Activated CD4-positive, CD25-positive, alpha-beta regulatory T cell treated with anti-CD3 and anti-CD28 coated beads, Interleukin-2, amount 50 U/mL, for 24 hours (primary cell): Measurements from ENCODE around the gene SLC26A6.
A peak's percentile ranks its signal among the peaks of the same experiment; 100 is the strongest.

ENCODE experiments used
- ATAC-seq, 2 donors: fragments of 150-1000 bp; cut with Tn5 transposase; one replicate each; pipeline ENCODE4 v1.10.0; 2021; ENCODE audit warnings: mild to moderate bottlenecking in 1 of 2, moderate library complexity in 1 of 2

Gene SLC26A6

DNA sequence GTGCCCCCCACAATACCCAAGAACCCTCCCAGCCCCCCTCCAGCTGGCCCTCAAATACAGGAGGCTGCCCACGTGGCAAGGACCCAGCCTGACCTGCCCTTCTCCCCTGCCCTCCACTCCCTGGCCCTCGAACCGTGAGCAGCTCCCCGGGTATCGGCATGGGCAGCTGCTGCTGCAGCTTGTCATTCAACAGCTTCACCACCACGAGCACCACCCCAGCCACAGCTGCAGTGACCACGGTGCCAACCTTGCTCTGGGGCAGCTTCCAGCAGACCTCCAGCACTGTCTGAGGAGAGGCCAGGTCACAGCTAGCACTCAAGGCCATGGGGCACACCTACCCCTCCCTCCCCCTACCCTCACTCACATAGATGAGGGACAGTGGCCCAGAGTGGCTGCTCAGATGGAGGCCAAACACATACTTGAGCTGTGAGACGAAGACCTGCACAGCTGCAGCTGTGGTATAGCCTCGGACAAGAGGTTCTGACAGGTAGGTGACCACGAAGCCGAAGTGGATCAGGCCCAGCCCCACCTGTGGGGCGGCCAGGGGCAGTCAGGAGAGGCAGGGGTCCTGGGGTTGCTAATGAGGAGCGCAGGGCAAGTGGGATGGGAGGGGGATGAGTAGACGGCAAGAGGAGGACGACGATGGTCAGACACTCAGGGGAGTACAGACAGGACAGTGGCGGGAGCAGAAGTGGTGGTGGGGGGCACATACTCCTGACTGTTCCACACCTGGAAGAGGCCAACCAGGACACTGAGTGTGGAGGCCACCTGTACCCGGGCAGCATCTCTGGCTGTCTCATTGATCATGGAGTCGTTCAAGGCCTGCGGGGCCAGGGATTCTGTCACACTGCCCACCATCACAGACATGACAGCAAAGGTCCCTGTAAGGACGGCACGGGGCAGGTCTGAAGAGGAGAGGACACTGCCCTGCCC lies 3.5 kb downstream of the SLC26A6 start:
- no peak for ATAC-seq

DNA sequence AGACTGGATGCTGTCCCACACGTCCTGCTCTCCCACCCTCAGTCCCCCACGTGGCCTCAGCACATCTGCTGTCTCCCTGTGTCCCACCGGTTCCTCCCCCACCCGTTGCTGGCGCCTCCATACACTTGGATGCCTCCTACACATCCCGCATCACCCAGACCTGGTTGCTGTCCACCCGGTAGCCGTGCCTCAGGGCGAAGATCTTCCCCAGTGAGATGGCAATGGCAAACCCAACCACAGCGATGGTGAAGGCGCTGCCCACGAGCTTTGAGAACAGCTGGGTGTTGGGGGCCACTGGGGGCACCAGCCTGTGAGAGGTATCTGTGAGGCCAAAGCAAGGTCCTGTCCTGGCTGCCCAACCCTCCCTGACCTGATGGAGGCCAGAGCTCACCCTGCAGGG lies 4.4 kb downstream of the SLC26A6 start:
- ATAC-seq, result no peak

DNA sequence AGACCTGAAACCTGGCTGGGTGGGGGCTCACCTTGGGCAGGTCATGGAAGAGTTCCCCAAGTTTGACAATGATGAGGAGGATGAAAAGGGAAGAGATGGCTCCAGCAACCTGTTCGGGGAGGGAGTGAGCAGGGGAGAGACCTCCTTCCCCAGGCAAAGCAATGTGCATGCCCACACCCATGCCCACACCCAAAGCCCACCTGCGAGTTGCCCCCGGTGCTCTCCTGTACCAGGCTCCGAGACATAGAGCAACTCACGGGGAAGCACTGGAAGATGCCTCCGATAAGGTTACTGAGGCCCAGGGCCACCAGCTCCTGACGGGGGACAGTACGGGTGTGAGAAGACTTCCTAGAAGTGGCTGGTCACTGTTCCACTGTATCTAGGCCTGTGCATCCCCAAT lies 4.9 kb downstream of the SLC26A6 start:
- ATAC-seq, result no peak

DNA sequence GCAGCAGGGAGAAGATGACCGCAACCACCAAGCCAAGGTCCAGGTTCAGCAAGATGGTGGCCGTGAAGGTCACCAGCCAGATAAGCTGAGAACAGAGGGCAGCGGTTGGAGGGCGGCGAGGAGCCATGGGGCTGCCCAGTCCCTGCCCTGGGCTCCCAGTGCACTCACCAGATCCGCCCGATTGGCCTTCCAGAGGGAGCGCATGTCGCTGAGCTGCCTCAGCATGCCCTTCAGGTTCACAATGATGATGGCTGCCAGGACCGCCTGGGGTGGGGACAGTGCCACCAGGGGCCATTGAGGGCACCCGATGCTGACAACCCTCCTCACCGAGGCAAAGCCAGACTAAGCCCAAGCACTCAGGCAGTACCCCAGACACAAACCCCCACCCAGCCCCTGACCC lies 5.4 kb downstream of the SLC26A6 start:
- no peak for ATAC-seq

DNA sequence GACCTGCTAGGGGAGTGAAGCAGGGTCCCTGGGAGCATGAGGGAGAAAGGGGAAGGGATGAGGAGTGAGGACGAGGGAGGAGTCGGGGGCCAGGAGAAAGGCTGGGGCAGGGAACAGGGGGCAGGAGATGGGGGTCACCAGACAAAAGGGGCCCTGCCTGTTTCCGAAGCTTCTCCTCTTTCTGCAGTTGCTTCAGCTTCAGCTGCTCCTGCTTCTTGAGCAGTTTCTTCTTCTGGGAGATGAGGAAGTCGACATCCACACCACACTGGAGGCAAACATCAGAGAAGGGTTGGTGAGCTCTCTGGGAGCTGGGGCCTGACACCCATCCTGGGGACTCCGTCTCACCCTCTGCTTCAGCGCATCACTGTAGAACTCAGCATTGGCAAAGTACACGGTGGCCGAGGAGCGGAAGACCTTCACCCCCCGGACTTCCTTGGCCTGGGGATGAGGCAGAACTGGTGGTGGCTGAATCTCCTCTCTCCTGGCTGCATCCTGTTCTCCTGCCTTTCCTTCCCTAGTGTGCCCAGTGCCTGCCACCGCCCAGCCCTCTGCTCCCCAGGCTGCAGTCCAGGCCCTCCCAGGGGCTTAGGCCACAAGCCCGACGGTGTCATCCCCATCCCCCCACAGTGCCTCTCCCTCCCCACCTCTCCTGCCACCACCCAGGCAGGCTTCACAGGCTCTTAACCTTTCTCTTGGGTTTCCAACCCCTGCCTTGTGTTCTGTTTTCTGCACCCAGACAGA lies 6.8 kb downstream of the SLC26A6 start:
- ATAC-seq, result no peak

DNA sequence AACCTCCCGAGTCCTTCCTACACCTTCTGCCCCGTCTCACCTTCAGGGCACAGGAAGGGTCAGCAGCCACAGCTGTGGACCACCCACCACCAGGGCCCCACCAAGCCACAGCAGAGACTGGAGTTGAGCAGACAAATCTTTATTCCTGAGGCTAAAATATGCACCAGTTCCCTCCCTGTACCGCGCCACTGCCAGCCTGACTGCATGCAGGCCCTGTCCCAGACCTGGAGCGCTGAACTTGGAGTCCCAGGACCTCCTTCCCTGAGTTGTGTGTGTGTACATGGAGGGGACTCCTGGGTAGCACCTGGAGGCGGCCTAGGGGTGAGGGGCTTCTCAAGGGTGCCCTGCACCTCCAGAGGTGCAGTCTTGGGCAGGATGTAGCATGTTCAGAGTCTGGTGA lies 9.7 kb downstream of the SLC26A6 start:
- ATAC-seq, result no peak

DNA sequence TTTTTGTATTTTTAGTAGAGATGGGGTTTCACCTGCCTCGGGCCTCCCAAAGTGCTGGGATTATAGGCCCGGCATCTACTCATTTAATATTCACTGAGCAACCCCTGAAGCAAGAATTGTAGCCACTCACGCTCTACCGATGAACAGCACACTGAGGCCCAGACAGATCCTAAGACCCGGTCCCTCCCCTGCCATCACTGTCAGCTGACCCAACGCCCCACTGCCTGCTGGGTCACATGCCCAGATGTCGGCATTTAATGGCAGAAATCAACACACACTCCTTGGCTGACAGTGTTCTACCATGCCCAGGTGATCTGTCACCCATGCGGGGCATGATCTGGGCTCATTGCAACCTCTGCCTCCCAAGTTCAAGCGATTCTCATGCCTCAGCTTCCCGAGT lies 10.5 kb downstream of the SLC26A6 start:
- ATAC-seq, result no peak

DNA sequence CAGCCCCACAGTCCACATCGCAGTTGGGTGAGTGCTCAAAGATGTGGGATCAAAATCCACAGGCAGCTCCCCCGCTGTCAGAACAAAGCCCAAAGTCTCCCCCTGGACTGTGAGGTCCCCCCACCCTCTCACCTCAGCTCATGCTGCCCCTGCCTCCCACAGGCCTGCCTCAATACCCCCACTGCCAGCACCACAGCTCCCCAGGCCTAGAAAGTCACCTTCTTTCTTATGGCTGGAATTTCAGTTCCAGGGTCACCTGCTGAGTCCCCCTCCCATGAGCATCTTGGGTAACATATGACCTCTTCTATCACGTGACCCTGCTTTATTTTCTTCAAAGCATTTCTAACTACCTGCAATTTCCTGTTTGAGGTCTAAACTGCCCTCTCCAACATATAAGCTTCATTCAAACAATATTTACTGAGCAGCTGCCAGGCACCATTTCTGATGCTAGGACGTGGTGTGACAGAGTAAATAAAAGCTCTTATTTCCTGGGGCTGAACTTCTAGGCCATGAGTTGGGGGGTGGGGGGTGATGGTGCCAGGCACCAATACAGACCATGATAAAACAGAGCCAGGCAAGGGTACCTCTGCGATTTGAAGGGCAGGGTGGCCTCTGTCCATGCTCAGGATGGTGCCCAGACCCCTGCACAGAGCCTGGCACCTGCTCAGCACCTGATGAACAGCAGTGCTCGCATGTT lies 11.3 kb downstream of the SLC26A6 start:
- no peak for ATAC-seq

DNA sequence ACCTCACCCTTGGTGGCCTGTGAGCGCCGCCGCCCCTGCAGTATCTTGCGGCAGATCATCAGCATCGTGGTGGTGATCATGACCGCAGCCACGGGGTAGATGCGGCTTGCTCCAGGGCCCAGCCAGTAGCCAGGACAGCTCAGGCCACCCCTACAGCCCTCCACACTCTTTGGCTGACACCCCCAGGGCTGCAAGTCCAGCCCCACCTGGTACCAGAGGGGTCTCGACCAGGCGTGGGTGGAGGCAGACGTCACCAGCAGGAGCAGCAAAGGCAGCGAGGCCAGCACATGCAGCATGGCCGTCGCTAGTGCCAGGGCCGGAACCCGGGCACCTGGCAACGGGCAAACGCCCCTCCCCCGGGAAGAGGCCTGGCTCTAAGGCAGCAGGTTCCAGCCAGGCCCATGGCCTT lies 13.8 kb downstream of the SLC26A6 start, which contains the start of gene TMEM89:
Gene TMEM89, minus strand, starts transcription at position 309 of the 409 bp plus-strand sequence. Its CDS starts 13 bp downstream, at position 296.
- ATAC-seq, result no peak

DNA sequence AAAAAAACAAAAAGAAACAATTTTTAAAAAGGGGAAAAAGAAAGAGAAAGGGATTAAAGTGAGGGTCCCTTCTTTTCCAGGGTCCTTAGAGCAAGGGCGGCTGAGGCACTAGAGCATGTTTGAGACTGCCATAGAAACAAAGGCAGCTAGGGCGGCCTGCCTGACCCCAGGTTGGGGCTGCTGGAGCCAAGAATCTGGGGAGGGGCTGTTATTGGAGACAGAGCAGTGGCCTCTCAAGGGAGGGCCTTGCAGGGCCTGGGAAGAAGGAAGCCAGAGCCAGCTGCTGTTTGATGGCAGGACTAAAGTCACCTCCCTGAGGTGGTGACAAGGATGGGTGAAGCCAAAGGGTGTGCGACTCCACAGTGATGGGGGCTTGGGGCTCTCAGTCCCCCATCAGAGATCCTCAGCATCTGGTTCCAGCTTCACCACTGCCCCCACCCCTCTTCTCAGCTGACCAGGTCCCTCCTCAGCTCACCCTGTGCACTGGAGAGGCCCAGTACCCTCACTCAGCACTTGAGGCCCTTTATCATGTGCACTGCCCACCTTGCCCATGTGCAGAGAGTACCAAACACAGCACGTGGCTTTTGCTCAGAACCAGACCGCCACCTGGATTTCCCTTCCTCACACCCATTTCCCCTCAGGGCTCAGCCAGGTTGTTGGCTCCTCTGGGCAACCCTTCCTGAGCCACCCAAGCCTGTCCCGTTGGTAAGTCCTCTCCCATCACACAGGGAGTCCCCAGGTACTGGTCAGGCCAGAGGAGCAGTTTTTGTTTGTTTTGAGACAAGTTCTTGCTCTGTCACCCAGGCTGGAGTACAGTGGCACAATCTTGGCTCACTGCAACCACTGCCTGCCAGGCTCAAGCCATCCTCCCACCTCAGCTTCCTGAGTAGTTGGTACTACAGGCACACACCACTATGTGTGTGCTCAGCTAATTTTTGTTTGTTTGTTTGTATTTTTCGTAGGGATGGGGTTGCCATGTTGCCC lies 15.4 kb downstream of the SLC26A6 start:
- no peak for ATAC-seq

DNA sequence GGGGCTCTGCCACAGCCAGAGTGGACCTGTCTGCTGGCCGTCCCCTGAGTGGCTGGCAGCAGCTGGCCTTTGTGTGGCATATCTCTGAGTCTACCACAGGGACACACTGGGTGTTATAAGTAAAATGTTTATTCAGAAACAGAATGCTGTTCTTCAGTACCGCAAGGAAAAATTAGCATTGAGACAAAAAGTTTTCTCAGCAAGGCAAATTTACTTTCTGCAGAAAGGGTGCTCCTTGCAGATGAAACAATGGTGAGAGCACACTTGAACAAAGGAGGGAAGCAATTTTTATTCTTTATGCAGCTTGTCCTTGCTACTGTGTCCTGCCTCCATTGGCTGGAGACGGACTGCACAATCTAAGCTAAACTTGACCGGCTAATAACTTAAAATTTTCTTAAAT lies 17.7 kb downstream of the SLC26A6 start:
- no peak for ATAC-seq

DNA sequence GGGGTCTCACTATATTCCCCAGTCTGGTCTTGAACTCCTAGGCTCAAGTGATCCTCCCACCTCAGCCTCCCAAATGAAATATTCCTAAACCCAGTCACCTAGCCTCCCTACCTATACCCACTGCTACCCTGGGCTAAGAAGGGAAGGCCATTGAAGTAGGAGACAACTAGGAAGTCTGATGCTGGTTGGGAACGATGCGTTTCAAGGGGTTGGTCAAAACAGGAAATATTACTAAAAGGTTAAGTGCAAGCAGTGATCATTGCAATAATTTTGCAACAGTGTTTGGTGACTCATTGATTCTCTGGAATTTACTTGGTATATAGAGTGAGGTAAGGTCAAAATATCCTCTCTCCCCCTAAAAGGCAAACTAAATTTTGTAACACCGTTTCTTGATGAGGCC lies 21.2 kb downstream of the SLC26A6 start:
- peak in 1 of 2 donors; percentile 31 for ATAC-seq

DNA sequence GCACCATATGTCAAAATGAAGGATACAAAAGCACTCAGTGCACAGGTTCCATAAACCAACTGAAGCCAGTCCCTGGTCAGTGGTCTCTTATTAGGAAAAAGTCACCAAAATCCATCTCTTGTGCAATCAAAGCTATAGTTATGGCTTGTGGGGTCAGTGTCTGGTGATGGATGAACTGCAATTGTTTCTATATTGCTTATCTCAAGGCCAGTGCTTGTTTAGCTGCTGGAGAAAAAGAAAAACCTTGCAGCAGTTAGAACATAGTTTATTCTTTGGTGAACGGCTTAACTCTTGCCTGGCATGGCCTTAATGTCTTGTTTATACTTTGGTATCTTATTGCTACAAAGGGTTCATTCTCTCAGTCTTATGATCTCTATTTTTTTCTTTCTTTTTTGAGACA lies 23.0 kb downstream of the SLC26A6 start:
- ATAC-seq, result no peak

DNA sequence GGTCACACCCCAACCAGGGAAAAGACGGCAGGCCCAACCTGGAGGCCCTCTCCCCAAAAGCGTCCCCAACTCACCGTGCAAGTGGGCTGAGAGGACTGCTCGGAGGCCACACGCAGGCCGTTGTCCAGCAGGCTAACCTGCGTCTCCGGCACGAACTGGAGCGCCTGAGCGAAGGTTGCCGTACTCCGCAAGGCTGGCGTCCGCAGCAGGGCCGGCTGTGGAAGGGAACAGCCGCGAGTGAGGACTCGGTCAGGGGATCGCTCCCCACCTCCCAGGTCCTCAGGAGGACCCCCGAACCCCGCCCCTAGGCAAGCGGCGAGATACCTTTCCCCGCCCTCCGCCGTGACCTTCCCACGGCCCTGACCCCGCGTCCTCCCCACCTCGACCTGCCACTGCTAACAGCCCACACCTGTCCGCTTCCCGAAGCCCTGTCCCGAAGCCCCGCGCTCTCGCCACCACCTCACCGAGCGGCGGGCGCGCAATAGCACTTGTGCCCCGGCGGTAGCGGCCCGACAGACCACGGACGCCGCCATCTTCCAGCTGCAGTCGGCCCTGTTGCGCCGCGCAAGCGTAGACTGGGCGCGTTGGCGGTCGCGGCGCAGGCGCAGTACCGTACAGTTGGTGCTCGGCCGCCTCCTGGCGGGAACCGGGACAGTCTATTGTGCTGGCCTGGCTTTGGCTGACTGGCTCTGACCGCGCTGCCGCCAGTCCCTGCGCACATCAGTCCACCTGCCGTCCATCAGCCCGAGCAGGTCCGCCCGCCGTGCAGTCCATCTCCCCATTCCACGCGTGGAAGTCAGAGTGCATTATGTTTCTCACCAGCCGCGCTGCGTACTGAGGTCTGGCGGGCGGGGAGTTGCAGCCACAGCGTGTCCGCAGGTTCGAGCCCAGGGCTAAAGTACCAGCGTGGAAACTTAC lies 25.9 kb downstream of the SLC26A6 start, which contains the start of gene UQCRC1:
Gene UQCRC1, minus strand, starts transcription at position 559 of the 918 bp plus-strand sequence. Its CDS starts 26 bp downstream, at position 533.
- peak; percentile 96 to 98 for ATAC-seq

DNA sequence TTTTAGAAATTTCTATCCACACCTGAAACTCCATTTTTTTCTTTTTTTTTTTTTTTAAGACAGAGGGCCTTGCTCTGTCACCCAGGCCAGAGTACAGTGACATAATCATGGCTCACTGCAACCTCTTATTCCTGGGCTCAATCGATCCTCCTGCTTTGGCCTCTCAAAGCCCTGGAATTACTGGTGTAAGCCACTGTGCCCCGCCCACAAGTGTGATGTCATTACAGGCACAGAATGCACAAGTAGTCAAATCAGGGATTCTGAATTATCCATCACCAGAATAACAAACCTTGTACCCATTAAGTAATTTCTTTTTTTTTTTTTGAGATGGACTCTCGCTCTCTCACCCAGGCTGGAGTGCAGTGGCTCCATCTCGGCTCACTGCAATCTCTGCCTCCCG lies 27.7 kb downstream of the SLC26A6 start:
- no peak for ATAC-seq

DNA sequence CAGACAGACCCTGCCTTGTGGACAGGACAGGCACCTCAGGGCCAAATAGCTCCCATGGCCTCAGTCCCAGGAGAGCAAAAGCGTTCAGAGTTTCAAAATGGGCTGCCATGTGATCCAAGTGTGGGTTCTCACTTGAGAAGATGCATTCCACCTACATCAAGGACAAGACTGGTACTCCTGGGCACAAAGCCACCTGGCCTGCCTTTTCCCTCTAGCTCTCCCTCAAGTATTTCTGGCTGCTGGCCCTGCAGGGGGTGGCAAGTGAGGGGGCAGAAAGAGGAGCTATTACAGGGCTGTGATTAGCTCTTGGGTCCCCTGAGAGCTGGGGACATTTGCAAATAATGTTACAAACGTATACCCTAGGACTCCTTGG lies 33.7 kb downstream of the SLC26A6 start:
- no peak for ATAC-seq

DNA sequence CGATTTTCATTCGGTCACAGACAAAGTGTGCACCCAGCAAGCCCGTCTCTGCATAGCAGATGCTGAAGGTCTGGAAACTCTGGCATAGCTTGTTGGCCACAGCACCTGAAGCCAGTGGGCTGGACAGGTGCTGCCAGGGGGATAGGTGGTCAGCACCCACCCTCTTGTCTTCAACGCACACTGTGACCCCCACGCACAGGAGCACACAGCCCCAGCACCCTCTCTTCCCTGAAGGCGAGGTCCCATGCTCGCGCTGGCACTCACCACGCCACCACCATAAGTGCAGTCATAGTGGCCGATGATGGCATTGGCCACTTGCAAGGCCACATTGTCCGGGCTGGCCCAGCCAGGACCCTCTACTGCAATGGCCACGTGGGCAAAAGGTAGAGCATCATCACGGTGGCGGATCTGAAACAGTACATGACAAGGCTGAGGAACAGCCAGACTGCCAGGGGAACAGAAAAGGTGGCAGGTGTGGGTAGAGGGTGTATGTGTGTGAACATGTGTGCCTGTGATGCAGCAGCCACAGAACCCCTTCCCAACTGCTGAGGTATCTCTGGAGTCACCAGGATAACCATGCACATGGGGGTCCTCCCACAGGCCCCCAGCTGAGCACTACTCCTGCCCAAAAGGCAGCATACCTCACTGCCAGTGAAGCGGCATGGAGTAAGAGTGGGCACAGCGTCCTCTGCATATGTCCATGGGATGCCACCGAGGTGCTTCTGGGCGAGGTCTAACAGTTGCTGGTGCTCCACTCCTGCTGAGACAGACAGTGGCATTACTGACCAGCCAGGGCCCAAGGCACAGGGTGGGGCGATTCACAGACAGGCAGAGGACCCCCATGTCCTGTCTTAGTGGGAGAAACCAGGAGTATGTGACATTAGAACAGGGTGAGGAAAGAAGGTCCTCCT lies 34.3 kb downstream of the SLC26A6 start:
- no peak for ATAC-seq

DNA sequence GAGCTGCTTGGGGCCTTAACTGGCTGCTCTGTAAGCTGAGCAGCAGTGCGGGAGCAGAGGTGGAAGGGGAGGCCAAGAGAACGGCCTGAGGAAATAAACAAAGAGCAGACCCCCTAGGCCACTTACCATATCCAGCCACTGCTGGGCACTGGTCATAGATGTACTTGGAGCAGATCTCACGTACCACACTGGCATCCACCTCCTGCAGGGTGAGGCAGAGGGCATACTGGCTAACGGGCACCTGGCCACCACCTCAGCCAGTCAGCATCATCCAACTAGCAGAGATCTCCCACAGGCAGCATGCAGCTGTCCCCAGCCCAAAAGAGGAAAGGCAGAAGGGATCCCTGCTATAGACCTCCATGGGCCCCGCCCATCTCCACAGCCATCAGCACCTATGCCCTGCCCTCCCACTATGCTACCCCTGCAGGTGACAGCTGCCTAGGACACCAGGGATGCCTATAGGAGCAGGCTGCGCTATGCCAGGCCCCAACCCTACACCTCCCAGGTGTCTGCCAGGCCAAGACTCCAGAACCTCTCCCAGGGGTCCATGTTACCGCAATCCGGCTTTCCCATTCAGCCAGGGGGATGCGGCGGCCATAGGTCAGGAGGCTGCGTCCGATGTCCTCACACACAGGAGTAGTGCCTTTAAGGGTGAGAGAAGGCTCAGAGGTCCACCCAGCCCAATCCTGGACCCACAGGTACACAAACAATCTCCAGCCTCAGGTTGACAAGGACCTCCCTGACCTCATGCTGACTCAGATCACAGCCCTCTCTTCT lies 35.6 kb downstream of the SLC26A6 start:
- ATAC-seq, result no peak

DNA sequence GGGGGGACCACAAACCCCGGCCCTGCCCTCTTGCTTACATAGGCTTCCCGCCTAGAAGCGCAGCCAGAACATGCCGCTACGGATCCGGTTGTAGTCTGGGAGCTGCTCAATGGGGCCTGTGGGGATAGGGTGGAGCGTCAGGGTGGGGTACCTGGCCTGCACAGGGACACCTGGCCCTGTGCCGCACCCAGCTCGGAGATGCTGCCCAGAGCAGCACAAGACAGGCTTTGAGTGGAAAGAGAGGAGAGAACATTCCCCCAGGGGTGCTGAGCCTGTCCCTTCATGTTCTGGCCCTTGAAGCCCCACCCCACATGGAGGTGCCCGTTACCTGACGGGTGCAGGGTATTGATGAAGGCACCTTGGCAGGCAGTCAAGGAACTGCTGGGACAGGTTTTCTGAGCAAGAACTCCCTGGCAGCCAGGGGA lies 36.2 kb downstream of the SLC26A6 start:
- ATAC-seq, result no peak
